SHP77 treated with DMSO at 0.1 percent for 48 hours (cell line): ENCODE data around the gene LRIG2.
"Not testable (repeated sequence)": the region's sequence is repeated elsewhere in the genome, so short reads cannot be mapped to it uniquely, and the experiment has no call there.

Source experiments
- DNase-seq: peaks from one replicate; lab custom pipeline; 2025; lab: John Stamatoyannopoulos, UW

LRIG2 gene

DNA sequence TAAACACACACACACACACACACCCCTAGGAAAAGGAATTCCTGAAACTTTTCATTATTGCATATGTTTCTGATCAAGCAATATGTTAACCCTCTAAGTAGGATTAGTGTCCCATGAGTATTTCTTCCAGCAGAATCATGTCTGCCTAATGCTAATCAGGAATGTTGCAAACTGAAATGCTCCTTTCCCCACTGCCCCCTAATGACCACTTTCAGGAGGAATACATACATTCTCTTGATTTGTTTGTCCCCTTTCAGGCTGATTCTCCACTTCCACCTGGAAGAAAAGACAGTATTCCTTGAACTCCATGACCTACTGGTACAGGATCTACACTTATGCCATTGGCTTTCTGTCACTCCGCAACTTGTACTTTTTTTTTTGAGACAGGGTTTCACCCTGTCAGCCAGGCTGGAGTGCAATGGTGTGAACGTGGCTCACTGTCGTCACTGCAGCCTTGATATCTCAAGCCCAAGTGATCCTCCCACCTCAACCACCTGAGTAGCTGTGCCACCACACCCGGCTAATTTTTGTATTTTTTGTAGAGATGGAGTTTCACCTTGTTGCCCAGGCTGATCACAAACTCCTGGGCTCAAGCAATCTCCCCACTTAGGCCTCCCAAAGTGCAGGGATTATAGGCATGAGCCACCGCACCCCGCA is 56.7 kb downstream of the LRIG2 start:
- no peak for DNase-seq

DNA sequence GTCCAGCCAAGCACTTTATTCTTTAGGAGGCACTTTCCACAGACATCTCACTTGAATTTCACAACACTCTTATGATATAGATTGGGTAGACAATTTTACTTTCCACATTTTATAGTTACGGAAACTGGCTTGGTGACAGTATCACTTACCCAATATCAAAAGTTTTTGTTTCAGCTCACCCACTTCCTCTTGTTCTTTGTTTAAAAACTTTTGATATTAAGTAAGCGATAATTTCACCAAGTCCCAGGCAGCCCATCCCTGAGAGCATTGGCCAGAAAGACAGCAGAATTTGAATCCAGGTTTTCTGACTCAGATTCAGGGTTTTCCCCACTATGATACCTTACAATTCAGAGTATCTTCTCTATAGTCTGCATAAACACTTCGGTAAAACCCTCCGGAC is 60.0 kb downstream of the LRIG2 start:
- no peak for DNase-seq

DNA sequence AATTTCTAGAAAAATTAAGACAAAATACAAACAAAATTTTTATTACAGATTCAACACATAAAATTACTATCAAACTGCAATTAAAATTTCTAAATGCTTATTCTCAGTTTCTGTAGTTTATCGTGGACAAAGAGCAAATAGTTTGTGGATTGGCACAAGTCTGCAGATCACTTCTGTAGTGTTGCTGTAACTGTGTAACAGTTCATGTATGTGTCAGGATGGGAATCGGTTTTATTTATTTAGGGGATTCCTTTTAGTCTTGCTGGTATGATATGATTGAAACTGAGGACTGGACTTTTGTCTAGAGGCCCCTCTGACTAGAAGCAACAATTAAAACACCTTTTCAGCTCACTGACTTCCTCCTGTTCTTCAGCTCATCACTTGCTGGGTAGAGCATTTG is 60.8 kb downstream of the LRIG2 start:
- no peak for DNase-seq

DNA sequence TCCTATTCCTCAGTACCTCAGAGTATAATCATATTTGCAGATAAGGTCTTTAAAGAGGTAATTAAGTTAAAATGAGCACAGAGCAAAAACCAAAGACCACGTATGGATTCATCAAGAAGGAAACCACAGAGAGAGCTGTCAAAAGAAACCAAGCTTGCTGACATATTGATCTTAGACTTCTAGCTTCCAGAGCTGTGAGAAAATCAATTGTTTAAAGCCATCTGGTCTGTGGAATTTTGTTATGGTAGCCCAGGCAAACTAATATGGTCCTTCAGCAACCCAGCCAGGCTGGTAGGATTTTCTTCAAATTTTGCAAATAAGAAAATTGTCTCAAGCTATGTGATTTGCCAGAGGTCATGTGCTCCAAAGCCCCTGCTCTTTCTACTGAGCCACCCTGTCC is 62.5 kb downstream of the LRIG2 start:
- DNase-seq, result no peak

DNA sequence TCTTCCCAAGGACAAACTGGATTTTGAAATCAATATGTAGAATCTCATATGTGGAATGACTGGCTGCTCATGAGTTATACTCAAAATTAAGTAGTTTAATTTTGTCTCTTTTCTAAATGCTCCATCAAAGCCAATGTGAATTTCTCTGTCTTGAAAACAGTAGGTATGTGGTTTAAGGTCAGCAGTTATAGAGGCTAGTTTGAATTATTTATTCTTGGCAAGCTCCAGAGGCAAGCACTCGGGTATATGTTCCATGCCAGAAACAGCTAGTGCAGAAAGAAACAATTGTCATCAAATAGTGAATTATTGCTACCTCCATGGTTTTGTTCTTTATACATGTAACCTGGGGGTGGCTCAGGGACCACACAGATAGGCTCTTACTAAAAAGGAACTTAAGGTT is 63.5 kb downstream of the LRIG2 start:
- no peak for DNase-seq

DNA sequence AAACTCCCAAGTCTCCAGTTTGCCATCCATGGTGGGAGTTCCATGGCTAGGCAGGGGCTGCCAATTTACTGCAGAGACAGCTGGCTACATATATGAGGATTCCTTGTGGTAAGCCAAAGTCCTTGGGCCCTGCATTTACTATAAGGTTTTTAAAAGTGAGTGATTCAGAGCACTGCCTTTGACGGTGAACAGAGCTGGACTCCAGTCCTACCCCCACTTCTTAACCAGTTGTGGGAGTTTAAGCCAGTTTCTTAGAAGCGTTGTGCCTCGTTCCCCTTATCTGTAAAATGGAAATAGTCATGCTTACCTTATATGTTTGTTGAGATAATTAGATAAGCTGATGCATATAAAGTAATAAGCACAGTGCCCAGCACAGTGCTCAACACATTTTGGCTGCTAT is 64.6 kb downstream of the LRIG2 start:
- DNase-seq, result no peak

DNA sequence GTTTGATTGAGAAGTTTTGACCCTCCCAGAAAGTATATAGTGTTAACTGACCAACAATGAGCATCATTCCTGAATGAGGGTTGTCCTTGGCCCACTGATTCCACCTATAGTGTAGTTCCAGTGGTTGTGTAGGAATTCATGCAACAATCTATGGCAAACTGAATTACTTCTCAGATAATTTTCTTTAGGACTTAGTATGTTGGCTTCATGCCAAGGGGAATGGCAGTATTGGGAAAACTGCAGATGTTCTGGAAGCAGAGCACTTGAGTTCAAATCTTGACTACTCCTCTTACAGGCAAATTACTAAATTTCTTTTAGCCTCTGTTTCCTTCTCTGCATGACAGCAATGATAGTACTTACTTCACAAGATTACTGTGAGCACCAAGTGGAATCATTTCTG is 65.8 kb downstream of the LRIG2 start:
- DNase-seq, result no peak

DNA sequence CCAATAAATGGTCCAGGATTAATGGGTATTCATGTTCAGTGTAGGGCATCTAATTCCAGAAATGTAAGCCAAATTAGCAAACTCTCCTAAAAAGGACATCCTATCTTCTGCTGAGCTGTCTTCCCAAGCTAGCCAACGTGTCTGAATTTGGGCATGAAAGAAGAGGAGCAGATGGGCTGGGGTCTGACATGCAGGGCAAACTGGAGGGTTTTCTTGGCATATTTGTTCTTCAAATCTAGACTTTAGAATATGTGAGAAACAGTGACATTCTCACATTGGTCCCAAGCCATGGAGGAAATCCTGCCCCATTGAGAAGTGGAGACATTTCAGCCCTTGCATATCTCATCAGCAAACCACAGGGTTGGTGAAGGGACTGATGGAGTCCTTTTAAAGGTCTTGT is 67.2 kb downstream of the LRIG2 start:
- DNase-seq, result no peak

DNA sequence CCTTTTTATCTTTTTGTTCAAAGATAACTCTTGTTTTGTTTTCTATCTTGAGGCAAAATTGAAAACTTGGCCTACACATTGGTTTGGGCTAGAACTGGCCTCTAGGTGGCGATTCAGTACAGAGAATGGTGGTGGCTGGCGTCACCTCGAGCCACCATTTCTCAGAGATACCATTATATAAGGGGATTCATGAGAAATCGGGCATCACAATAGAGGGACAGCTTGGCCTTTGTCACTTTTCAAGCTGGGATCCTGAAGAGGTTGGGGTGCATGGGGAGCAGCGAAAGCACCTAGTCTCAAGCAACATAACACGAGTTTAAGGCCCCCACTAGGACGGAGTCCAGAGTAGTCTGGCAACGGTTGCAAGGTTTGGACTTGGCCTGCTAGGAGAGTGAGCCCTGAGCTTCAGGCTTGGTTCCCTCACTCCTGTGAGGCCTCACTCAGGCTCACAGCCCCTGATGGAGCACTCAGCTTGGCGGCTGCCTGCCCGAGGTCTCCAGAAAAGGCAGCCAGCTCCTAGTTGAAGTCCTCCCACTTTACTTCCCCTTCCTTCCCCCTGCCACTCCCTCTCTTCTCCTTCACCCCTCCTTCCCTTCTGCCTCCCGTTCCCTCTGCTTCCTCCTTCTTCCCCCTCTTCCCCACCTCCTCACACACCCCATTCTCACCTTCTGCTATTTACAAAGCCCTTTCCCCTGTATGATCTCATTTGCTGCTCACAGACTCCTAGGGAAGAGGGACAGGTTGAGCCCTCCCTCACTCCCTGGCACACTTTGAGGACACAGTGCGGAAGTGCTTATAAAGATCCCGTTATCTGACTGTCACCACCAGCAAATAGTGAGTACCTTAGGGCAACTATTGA is 67.8 kb downstream of the LRIG2 start:
- peak; percentile 55 for DNase-seq

DNA sequence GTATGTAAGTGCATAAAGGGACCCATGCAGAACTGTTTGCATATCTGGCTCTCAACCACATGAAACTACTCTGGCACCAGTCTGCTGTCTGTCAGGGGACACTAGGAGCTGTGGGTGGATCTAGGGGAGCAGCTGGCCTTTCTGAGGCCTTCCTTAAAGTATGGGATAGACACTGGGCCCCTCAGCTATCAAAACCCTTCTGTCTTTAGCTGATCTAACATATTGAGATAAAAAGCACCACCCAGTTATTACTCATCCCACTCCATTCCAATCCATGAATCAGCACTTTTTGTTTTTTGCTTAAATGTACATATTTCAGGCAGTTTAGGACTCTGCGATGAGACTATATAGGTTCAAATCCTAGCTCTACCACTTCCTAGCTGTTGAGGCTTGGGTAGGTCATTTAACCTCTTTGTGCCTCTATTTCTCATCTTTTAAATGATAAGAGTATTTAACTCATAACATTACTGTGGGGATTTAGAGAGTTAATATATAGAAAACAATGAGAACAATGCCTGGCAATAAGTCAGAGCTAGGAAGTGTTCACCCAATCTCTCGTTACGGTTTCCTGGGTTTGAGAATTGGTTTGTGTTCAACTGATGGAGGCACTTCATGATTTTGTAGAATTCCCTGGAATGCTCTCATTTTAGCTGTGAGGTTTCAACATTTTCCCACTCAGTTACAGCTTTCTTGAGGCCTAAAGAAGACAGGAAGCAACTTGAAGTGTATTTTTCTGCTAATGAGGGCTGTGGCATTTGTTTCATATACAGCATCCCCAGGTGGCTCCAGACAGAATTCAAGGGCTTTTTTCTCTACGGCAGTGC is 68.9 kb downstream of the LRIG2 start:
- DNase-seq, result no peak

DNA sequence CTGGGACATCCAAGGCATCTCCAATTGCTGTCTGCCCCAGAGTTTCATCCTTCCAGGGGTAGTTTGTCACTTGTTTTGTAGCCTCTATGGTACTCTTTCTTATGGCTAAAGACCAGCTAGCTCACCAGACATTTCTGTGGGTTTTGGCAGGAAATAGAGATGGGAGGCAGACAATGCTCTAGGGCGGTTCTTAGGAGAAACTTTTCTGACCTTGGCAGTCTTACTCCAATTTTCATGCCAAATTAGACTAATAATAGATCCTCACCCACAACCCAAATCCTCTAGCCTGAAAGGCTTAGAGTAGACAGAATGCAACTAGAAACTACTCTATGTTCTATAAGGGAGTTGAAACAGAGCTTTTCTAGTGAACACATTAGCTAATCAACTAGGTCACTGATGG is 69.8 kb downstream of the LRIG2 start:
- no peak for DNase-seq

DNA sequence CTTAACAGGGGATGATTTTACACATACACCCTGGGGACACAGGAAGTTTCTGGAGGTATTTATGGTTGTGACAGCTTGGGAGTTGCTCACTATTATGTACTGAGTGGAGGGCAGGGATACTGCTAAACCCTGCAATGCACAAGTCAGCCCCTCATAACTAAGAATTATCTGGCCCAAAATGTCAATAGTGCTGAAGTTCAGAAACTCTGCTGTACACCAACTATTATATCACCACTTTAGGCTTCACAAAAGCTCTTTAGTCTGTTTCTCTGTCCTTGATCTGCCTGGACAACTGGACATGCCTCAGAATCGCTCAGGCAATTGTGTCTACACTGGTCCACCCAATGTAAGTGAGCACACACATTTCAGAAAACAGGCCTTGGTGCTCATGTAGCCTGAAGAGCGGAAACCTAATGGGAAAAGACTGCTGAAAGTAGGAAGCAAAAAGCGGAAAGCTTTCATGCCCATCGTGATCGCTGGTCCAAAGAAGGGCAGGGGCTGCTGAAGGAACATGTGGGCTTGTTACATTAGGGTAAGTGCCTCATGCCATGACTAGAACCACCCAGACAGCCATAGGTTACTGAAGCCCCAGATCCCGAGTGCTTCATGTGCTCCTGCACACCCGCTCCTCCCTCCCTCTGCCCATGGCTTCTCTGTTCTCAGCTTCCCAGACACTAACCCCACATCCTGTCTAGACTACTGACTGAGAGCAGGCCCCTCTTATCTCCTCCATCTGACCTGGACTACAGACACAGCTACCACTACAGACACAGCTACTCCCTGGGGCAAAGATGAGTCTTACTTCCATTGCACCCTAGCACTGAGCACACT is 73.5 kb downstream of the LRIG2 start:
- DNase-seq, result no peak

DNA sequence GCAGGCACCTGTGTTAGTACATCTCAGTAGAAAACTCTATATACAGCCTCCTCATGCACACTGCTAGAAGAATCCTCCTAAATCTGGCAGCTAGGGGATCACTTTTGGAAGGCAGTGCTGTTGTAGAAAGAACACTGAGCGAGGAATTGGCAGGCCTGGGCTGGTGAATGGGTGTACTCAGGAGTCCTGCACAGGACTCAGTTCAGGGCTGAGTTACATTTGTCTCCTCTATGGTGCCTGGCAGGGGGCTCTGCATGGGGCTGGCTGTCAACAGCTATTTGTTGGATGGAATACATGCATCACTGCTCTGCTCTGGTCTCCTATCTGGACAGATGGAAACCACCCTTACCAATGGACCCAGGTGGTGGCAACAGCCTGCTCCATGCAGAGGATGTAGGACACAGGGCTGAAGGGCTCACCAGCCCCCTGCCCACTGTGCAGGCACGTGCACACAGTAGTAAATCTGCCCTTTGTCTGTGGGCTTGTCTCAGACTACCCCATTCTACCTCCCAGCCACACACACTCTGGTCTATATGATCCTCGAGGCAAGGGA is 74.2 kb downstream of the LRIG2 start:
- no peak for DNase-seq

DNA sequence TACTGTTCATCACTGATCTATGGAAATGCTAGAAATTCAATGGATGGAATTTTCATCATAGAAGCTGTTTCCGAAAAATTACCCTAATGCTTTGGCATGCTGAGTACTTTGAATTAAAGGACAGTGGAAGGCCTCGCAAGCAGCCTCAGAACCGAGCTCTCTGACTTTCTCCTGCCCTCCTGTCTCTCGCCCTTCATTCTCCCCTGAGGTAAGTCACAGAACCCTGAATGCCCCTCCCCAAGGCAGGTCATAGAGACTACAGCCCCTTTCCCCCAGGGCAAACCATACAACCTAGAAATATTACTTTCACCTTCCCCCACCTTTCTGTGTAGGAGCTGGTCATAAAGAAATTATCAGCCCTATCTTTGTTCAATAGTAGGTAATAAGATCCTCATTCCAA is 74.8 kb downstream of the LRIG2 start:
- DNase-seq, result no peak

DNA sequence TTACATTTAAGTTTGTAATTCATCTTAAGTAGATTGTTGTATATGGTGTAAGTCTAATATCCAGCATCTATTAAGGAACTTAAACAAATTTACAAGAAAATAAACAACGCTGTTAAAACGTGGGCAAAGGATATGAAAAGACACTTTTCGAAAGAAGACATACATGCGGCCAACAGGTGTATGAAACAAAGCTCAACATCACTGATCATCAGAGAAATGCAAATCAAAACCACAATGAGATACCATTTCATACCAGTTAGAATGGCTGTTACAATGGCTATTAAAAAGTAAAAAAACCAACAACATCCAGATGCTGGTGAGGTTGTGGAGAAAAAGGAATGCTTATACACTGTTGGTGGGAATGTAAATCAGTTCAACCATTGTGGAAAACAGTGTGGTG is 77.5 kb downstream of the LRIG2 start:
- DNase-seq, result not testable (repeated sequence)

DNA sequence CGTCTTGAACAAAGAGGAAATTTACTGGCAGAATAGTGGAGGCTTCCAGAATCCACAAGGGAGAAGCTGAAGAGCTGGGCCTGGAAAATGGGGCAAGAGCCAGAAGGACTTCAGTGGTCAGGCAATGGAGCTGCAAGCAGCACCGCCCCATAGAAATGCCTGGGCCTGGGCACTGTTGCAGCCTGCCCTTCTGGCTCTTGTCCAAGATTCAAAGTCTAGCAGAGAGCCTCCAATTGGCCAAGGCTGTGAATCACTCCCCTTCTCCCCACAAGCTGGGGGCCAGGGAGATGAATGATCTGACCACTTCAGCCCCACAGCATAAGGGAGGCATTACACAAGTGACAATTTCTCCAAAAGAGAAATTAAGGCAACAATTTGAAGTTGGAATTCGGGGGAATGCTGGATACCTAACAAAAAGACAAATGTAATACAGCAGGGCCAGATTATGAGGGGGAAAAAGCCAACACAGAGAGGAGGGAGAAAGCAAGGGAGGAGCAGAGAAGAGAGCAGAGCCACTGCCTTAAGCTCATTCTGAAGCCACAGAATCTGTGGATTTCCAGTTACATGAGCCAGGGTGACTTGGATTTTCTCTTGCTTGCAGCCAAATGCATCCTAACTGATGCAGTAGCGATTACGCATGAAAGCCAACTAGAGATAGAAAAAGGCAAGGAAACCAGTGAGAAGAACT is 80.3 kb downstream of the LRIG2 start:
- DNase-seq, result peak; percentile 20

DNA sequence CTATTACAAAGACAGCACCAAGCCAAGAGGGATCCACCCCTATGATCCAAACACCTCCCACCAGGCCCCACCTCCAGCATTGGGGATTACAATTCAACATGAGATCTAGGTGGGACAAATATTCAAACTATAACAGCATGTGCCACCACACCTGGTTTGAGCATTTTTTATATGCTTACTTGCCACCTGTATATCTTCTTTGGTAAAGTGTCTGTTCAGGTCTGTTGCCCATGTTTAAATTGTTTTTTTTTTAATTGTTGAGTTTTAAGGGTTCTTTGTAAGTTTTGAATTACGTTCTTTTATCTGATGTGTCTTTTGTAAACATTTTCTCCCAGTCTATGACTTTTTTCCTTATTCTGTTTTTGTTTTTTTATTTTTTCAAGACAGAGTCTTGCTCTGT is 83.4 kb downstream of the LRIG2 start:
- DNase-seq, result no peak

DNA sequence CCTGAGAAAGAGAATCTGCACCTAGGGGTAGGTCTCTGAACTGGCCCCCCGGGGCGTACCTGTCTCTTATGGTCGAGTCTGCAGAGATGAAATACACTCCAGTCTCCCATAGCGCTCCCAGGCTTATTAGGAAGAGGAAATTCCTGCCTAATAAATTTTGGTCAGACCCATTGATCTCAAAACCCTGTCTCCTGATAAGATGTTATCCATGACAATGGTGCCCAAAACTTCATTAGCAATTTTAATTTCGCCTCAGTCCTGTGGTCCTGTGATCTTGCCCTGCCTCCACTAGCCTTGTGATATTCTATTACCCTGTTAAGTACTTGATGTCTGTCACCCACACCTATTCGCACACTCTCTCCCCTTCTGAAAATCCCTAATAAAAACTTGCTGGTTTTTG is 85.7 kb downstream of the LRIG2 start:
- DNase-seq, result not testable (repeated sequence)

DNA sequence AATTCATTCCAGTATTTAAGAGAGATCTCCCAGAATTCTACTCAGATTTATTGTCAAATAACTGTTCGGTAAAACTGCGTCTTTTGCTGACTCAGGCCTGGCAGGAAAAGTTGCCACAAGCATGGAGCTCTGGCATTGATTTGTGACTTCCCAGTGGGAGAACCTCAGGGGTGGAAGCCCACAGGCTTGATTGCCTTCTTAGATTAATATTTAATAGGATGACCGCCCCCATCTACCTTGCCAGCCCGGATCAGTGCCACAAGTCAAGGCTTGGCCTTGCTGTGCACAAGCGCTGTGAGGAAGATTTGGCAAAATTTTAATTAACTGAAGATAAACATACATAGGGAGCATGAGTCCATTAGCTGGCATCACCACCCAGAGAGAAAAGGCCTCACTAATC is 93.5 kb downstream of the LRIG2 start:
- DNase-seq, result no peak

DNA sequence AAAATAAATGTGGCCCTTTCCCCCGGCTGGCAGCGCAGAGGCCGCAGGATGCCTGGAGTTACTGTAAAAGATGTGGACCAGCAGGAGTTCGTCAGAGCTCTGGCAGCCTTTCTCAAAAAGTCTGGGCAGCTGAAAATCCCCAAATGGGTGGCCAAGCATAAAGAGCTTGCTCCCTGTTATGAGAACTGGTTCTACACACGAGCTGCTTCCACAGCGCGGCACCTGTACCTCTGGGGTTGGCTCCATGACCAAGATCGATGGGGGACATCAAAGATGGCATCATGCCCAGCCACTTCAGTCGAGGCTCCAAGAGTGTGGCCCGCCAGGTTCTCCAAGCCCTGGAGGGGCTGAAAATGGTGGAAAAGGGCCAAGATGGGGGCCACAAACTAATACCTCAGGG is 95.9 kb downstream of the LRIG2 start:
- no peak for DNase-seq

DNA sequence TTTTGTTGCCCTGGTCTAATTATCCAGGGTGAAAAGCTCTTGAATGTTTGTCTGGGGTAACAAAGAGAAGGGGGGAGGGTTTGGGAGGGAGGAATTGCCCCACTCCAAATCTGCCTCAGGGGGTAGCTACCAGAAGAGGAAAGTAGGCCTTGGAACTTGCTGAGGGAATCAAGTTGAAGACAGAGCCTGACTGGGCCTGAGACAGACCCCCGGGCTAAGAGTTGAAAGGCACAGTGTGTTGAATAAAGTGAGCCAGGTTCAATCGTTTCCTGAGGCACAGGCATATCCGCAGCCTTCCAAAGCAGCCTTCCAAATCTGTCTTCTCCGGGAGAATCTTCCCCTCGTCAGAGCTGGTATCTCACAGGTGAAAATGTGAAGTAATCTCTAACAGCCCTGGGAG is 96.6 kb downstream of the LRIG2 start:
- DNase-seq, result no peak
